ENCODE measurements around the gene OR51B4.

The OR51B4 gene

GRCh38 chr11:5307256-5308019 lies 5.7 kb upstream of the OR51B4 start:
- TF ChIP-seq CTCF (IDR thresholded peaks at IDR 0.05; ENCODE audit: low read length) (no peak), EZH2 (IDR thresholded peaks at IDR 0.05; ENCODE audit: borderline replicate concordance, low read length) (no peak)
- H3K9me3 ChIP-seq (ENCODE audit: low read length) = no peaks in the 10 kb centered on the region

GRCh38 chr11:5304046-5304445 lies 2.3 kb upstream of the OR51B4 start:
- Histone ChIP-seq H3K27me3 (ENCODE audit: insufficient read depth, low read length) (no peaks in the 10 kb centered on the region), H3F3A (ENCODE audit: insufficient read depth, low read length) (no peaks in the 10 kb centered on the region), H2AFZ (ENCODE audit: low read length) (no peak overlapping the region), H3K9me2 (ENCODE audit: low read depth, low read length) (no peaks in the 10 kb centered on the region), H3K4me1 (ENCODE audit: insufficient read depth, low read length, severe bottlenecking) (no peaks in the 10 kb centered on the region), H3K4me2 (ENCODE audit: low read length) (no peak overlapping the region), H3K27ac (ENCODE audit: low read depth, low read length, poor library complexity, severe bottlenecking) (no peak overlapping the region), H3K9ac (ENCODE audit: low read length) (no peak overlapping the region), H3K4me3 (ENCODE audit: low read depth, low read length, poor library complexity, severe bottlenecking) (no peak overlapping the region), H3K9me3 (ENCODE audit: low read length) (no peaks in the 10 kb centered on the region), H3K79me2 (ENCODE audit: insufficient read depth, low read length) (no peaks in the 10 kb centered on the region), H4K20me1 (ENCODE audit: insufficient read depth, low read length) (no peaks in the 10 kb centered on the region), H3K36me3 (ENCODE audit: insufficient read depth, low read length) (no peaks in the 10 kb centered on the region)
- TF ChIP-seq CTCF (IDR thresholded peaks at IDR 0.05; ENCODE audit: low read length) = no peak
- TF ChIP-seq EZH2 (IDR thresholded peaks at IDR 0.05; ENCODE audit: borderline replicate concordance, low read length) = no peak

More at GRCh38 chr11:5307256-5308019, 5.7 kb upstream of the OR51B4 start:
- H3K4me1 ChIP-seq (ENCODE audit: insufficient read depth, low read length, severe bottlenecking) = no peaks in the 10 kb centered on the region
- no peaks in the 10 kb centered on the region for H4K20me1 ChIP-seq (ENCODE audit: insufficient read depth, low read length)
- no peaks in the 10 kb centered on the region for H3K79me2 ChIP-seq (ENCODE audit: insufficient read depth, low read length)
- no peak overlapping the region for H2AFZ ChIP-seq (ENCODE audit: low read length)
- H3K4me3 ChIP-seq (ENCODE audit: low read depth, low read length, poor library complexity, severe bottlenecking) = no peak overlapping the region
- no peak overlapping the region for H3K27ac ChIP-seq (ENCODE audit: low read depth, low read length, poor library complexity, severe bottlenecking)
- no peaks in the 10 kb centered on the region for H3F3A ChIP-seq (ENCODE audit: insufficient read depth, low read length)
- H3K27me3 ChIP-seq (ENCODE audit: insufficient read depth, low read length) = no peaks in the 10 kb centered on the region
- no peak overlapping the region for H3K4me2 ChIP-seq (ENCODE audit: low read length)
- H3K9ac ChIP-seq (ENCODE audit: low read length) = no peak overlapping the region
- H3K36me3 ChIP-seq (ENCODE audit: insufficient read depth, low read length) = no peaks in the 10 kb centered on the region
- no peaks in the 10 kb centered on the region for H3K9me2 ChIP-seq (ENCODE audit: low read depth, low read length)

- H3K27me3 ChIP-seq (ENCODE audit: insufficient read depth, low read length) = no peaks in the 10 kb centered on the region
- H3K9me3 ChIP-seq (ENCODE audit: low read length) = no peaks in the 10 kb centered on the region
- no peaks in the 10 kb centered on the region for H4K20me1 ChIP-seq (ENCODE audit: insufficient read depth, low read length)
- H3K9me2 ChIP-seq (ENCODE audit: low read depth, low read length) = no peaks in the 10 kb centered on the region
- no peak overlapping the region for H3K9ac ChIP-seq (ENCODE audit: low read length)
- TF ChIP-seq EZH2 (IDR thresholded peaks at IDR 0.05; ENCODE audit: borderline replicate concordance, low read length) (no peak), CTCF (IDR thresholded peaks at IDR 0.05; ENCODE audit: low read length) (no peak)
- H3K36me3 ChIP-seq (ENCODE audit: insufficient read depth, low read length) = no peaks in the 10 kb centered on the region
- no peak overlapping the region for H3K4me2 ChIP-seq (ENCODE audit: low read length)
- no peak overlapping the region for H2AFZ ChIP-seq (ENCODE audit: low read length)
- no peak overlapping the region for H3K27ac ChIP-seq (ENCODE audit: low read depth, low read length, poor library complexity, severe bottlenecking)
- H3F3A ChIP-seq (ENCODE audit: insufficient read depth, low read length) = no peaks in the 10 kb centered on the region
- H3K4me3 ChIP-seq (ENCODE audit: low read depth, low read length, poor library complexity, severe bottlenecking) = no peak overlapping the region
- no peaks in the 10 kb centered on the region for H3K4me1 ChIP-seq (ENCODE audit: insufficient read depth, low read length, severe bottlenecking)
- H3K79me2 ChIP-seq (ENCODE audit: insufficient read depth, low read length) = no peaks in the 10 kb centered on the region
Measured at GRCh38 chr11:5303626-5304025, 1.9 kb upstream of the OR51B4 start.

All from OCI-LY1 (cell line).